ENCODE results near the gene FZD1. TPM values are rescaled to one million over a fixed set of nuclear protein-coding genes. Genes with fewer than 3 reads are reported as not detected.

The FZD1 gene
- total and polyA plus RNA-seq, 10 of the 15 experiments (the other 5 are each of a cell fraction or from before 2014, with no cell fraction given): 0.07 to 0.56 (median 0.18) TPM

DNA sequence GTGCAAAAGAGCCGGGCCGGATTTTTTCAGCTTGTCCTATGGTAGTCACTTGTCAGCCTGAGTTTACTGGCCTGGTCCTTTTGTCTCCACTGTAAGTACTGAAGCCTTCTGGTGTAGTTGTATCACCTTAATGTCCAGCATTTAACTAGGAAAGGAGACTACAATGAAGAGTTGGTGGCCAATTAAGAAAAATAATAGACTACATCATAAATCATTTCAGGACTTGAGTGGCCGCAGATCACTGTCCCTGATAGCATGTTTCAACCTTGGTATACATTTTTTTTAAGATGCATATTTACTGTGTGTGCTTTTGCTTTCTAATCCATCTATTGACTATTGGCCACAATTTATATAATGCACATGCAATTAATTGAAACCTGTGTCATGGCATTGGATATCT is 6.1 kb downstream of the FZD1 start:
- FAIRE-seq: no peak
- no peak overlapping the region for H3K27ac ChIP-seq (ENCODE audit: control insufficient read depth, insufficient read depth)
- peaks cover 2% of the 10 kb centered on the region; the same call in 1 of the 3 replicates for H3K9me3 ChIP-seq (replicated peaks; ENCODE audit: control insufficient read depth, insufficient read depth, low read length)
- no peak overlapping the region for H3K4me2 ChIP-seq (ENCODE audit: control insufficient read depth, insufficient read depth)
- ATAC-seq: no peak
- SMC1A ChIA-PET (ENCODE audit: uncharacterized antibody, unreplicated experiment): interaction anchor here (0.8 to 1.0 kb wide), 2 partner anchors 10 to 284 kb away, joined by 3 to 4 read pairs; no protein-coding TSS in a partner anchor
- DNase-seq (ENCODE audit: low read depth, low spot score): no peak
- no peak overlapping the region for H3K4me3 ChIP-seq
- CTCF ChIA-PET: no interaction called here
- H3K79me2 ChIP-seq (ENCODE audit: control insufficient read depth, insufficient read depth, low read length): no peaks in the 10 kb centered on the region
- H3K4me1 ChIP-seq (ENCODE audit: control insufficient read depth, insufficient read depth, low read length): peaks cover 2% of the 10 kb centered on the region; the same call in 1 of the 2 replicates
- intact Hi-C loops (cut with micrococcal nuclease; ENCODE audit: unreplicated experiment) (no loop called here), in situ Hi-C loops (cut with MboI) (loop anchor here (25.0 kb wide), 1 partner anchor 583 kb away; no protein-coding TSS in a partner anchor)
- RAD21 ChIA-PET (ENCODE audit: unreplicated experiment): no interaction called here
- H2AFZ ChIP-seq (ENCODE audit: control insufficient read depth, low read depth, low read length): no peak overlapping the region
- no peak overlapping the region for H3K9ac ChIP-seq (ENCODE audit: control insufficient read depth, insufficient read depth, low read length)
- POLR2A ChIA-PET: no interaction called here
- H3K36me3 ChIP-seq (ENCODE audit: control insufficient read depth in 2 of 2, insufficient read depth in 2 of 2, low read length in 1 of 2): no peaks in the 10 kb centered on the region
- peaks cover 0 to 2% of the 10 kb centered on the region in 2 experiments; a peak in 3 of 4 replicates for H3K27me3 ChIP-seq (replicated peaks in 1 of 2; ENCODE audit: control insufficient read depth in 2 of 2, insufficient read depth in 2 of 2, low read length in 1 of 2)
- TF ChIP-seq RB1 (IDR thresholded peaks at IDR 0.05; ENCODE audit: borderline replicate concordance) (no peak), RELA (IDR thresholded peaks at IDR 0.05; ENCODE audit: borderline replicate concordance, partially characterized antibody) (no peak), ZZZ3 (IDR thresholded peaks at IDR 0.05; ENCODE audit: control insufficient read depth, insufficient read length, low read depth) (no peak), PAX5 (IDR thresholded peaks at IDR 0.05; ENCODE audit: borderline replicate concordance, low read depth, low read length) (no peak), CHD1 (IDR thresholded peaks at IDR 0.05; ENCODE audit: low read depth, low read length) (no peak), WRNIP1 (IDR thresholded peaks at IDR 0.05; ENCODE audit: borderline replicate concordance, low read depth, low read length) (no peak), NR2C1 (IDR thresholded peaks at IDR 0.05) (no peak), MYC (IDR thresholded peaks at IDR 0.05; ENCODE audit: insufficient read depth, insufficient read length, insufficient replicate concordance, low read length, severe bottlenecking) (no peak)
- TF ChIP-seq, protein P1, sequence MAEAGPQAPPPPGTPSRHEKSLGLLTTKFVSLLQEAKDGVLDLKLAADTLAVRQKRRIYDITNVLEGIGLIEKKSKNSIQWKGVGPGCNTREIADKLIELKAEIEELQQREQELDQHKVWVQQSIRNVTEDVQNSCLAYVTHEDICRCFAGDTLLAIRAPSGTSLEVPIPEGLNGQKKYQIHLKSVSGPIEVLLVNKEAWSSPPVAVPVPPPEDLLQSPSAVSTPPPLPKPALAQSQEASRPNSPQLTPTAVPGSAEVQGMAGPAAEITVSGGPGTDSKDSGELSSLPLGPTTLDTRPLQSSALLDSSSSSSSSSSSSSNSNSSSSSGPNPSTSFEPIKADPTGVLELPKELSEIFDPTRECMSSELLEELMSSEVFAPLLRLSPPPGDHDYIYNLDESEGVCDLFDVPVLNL (IDR thresholded peaks at IDR 0.05; ENCODE audit: low read depth, low read length): no peak
- TF ChIP-seq, protein P2, sequence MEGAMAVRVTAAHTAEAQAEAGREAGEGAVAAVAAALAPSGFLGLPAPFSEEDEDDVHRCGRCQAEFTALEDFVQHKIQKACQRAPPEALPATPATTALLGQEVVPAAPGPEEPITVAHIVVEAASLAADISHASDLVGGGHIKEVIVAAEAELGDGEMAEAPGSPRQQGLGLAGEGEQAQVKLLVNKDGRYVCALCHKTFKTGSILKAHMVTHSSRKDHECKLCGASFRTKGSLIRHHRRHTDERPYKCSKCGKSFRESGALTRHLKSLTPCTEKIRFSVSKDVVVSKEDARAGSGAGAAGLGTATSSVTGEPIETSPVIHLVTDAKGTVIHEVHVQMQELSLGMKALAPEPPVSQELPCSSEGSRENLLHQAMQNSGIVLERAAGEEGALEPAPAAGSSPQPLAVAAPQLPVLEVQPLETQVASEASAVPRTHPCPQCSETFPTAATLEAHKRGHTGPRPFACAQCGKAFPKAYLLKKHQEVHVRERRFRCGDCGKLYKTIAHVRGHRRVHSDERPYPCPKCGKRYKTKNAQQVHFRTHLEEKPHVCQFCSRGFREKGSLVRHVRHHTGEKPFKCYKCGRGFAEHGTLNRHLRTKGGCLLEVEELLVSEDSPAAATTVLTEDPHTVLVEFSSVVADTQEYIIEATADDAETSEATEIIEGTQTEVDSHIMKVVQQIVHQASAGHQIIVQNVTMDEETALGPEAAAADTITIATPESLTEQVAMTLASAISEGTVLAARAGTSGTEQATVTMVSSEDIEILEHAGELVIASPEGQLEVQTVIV (IDR thresholded peaks at IDR 0.05; ENCODE audit: borderline replicate concordance, partially characterized antibody): no peak
- no peaks in the 10 kb centered on the region for H4K20me1 ChIP-seq (ENCODE audit: control insufficient read depth, insufficient read depth)
- no TSS peak for BruUV-seq (replicated peaks)
- 68% methylated on average over 3 of the region's 3 CpGs for WGBS (ENCODE audit: insufficient coverage, insufficient replicate concordance, low lambda C conversion rate, missing lambda C conversion rate)
